ENCODE data around the gene MAS1. TPM values are rescaled to one million over a fixed set of nuclear protein-coding genes. Genes with fewer than 3 reads are reported as not detected.

The MAS1 gene
- total RNA-seq, 4 donors from 2014 or later: under 0.01 TPM; not detected in 3

DNA sequence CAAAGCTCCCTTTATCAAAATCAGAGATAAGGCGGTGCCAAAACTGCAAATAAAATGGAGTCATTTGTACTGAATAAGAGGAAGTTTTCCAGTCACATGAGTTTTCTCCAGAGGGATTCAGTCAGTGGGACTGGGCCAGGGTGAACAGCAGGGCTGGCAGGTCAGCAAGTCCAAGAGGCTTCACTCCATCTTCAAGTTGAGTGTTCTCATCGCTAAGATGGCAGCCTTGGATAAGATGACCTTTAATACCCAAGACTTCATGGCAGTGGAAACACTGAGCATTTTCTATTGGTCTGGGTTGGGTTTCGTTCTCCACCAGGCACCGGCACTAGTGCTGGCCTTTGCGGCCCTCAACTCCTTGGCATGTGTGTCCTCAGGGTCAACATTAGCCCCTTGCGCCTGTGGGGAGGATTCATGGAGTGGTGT is 48.8 kb downstream of the MAS1 start:
- TF ChIP-seq, protein P1, sequence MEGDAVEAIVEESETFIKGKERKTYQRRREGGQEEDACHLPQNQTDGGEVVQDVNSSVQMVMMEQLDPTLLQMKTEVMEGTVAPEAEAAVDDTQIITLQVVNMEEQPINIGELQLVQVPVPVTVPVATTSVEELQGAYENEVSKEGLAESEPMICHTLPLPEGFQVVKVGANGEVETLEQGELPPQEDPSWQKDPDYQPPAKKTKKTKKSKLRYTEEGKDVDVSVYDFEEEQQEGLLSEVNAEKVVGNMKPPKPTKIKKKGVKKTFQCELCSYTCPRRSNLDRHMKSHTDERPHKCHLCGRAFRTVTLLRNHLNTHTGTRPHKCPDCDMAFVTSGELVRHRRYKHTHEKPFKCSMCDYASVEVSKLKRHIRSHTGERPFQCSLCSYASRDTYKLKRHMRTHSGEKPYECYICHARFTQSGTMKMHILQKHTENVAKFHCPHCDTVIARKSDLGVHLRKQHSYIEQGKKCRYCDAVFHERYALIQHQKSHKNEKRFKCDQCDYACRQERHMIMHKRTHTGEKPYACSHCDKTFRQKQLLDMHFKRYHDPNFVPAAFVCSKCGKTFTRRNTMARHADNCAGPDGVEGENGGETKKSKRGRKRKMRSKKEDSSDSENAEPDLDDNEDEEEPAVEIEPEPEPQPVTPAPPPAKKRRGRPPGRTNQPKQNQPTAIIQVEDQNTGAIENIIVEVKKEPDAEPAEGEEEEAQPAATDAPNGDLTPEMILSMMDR (IDR thresholded peaks at IDR 0.05): no peak
- ATAC-seq (ENCODE audit: low FRiP score): no peak
- DNase-seq (ENCODE audit: low spot score): no peak

Other genes starting within 250 kb of the MAS1 start
- gene SOD2, start 197.7 kb upstream of the MAS1 start, total RNA-seq: 1,000 to 10,000 TPM in 2 of 4 donors, 100 to 1,000 TPM in 2; 455 to 1,833 (median 1,242) TPM
- 100 to 1,000 TPM in 2 of 4 donors, 10 to 100 TPM in 2; 74.8 to 202 (median 133) TPM for gene WTAP, start 163.5 kb upstream of the MAS1 start, total RNA-seq
- 10 to 100 TPM in 1 of 4 donors, 1 to 10 TPM in 3; 4.6 to 15.1 (median 6.5) TPM for gene ACAT2, start 128.9 kb upstream of the MAS1 start, total RNA-seq
- gene TCP1, start 101.4 kb upstream of the MAS1 start, total RNA-seq: 100 to 1,000 TPM; 146 to 248 (median 192) TPM
- gene MRPL18, start 100.5 kb upstream of the MAS1 start, total RNA-seq: 10 to 100 TPM; 37.2 to 87.6 (median 60.3) TPM
- gene PNLDC1, start 90.7 kb upstream of the MAS1 start, total RNA-seq: under 1 TPM in 1 of 4 donors, not detected in 3; 0.37 TPM
- gene IGF2R, start 78.1 kb downstream of the MAS1 start, total RNA-seq: 100 to 1,000 TPM in 3 of 4 donors, 10 to 100 TPM in 1; 69.9 to 131 (median 110) TPM
- gene SLC22A1, start 230.8 kb downstream of the MAS1 start, total RNA-seq: 1 to 10 TPM in 2 of 4 donors, under 1 TPM in 2; 0.65 to 2.5 (median 1.0) TPM

All from omental fat pad (tissue), 4 donors.